Osteocyte (in vitro differentiated cells): ENCODE measurements around the gene PPP2R2D. TPM values are rescaled to one million over a fixed set of nuclear protein-coding genes. Genes with fewer than 3 reads are reported as not detected.

ENCODE experiments used
- DNase-seq: peaks from one replicate; pipeline ENCODE4 v3.0.0; 2021; ENCODE audit warnings: mixed read lengths; ENCODE audit not compliant: unreplicated experiment; ENCODE audit errors: extremely low spot score
- H3K27ac Mint-ChIP-seq: one replicate; pipeline ENCODE4 v1.8.0; 2021; ENCODE audit warnings: mild to moderate bottlenecking, mixed read lengths; ENCODE audit not compliant: unreplicated experiment
- H3K27me3 Mint-ChIP-seq: one replicate; pipeline ENCODE4 v1.8.0; 2021; ENCODE audit warnings: mixed read lengths; ENCODE audit not compliant: unreplicated experiment
- H3K36me3 Mint-ChIP-seq: one replicate; pipeline ENCODE4 v1.8.0; 2021; ENCODE audit warnings: mixed read lengths; ENCODE audit not compliant: unreplicated experiment
- H3K4me1 Mint-ChIP-seq: one replicate; pipeline ENCODE4 v1.8.0; 2021; ENCODE audit warnings: mixed read lengths; ENCODE audit not compliant: unreplicated experiment
- H3K4me3 Mint-ChIP-seq: one replicate; pipeline ENCODE4 v1.8.0; 2021; ENCODE audit warnings: mild to moderate bottlenecking, moderate library complexity, mixed read lengths; ENCODE audit not compliant: unreplicated experiment
- H3K9me3 Mint-ChIP-seq: one replicate; pipeline ENCODE4 v1.8.0; 2021; ENCODE audit warnings: mixed read lengths; ENCODE audit not compliant: unreplicated experiment
- CTCF ChIP-seq: fragments of 200-600 bp; sonication (generic); IDR thresholded peaks from 2 replicates; pipeline ENCODE4 v1.5.0; 2021; ENCODE audit warnings: antibody characterized with exemption, mild to moderate bottlenecking, moderate library complexity
- total RNA-seq: library from RNA; stranded (reverse); gene quantifications from 2 replicates; pipeline ENCODE4 v1.2.1, GENCODE V29; 2021

Gene PPP2R2D
- total RNA-seq, 1 donor from 2014 or later: 28.9 TPM

GRCh38 chr10:131909929-131910328 lies 9.1 kb downstream of the PPP2R2D start:
- peaks cover 19% of the 10 kb centered on the region for H3K36me3 Mint-ChIP-seq
- no peak overlapping the region for H3K27ac Mint-ChIP-seq
- H3K4me3 Mint-ChIP-seq: no peak overlapping the region
- peaks cover 20% of the 10 kb centered on the region for H3K4me1 Mint-ChIP-seq
- DNase-seq: no peak
- H3K27me3 Mint-ChIP-seq: no peaks in the 10 kb centered on the region
- TF ChIP-seq CTCF: no peak
- H3K9me3 Mint-ChIP-seq: no peaks in the 10 kb centered on the region

GRCh38 chr10:131910663-131911314 lies 10.0 kb downstream of the PPP2R2D start:
- Mint-ChIP-seq H3K4me1 (peaks cover 17% of the 10 kb centered on the region), H3K4me3 (no peak overlapping the region), H3K36me3 (peaks cover 19% of the 10 kb centered on the region), H3K9me3 (no peaks in the 10 kb centered on the region), H3K27ac (no peak overlapping the region), H3K27me3 (no peaks in the 10 kb centered on the region)
- TF ChIP-seq CTCF: no peak
- DNase-seq: no peak

- no peak for TF ChIP-seq CTCF
- Mint-ChIP-seq H3K27ac (no peak overlapping the region), H3K4me1 (peaks cover 17% of the 10 kb centered on the region), H3K9me3 (no peaks in the 10 kb centered on the region), H3K4me3 (no peak overlapping the region), H3K27me3 (no peaks in the 10 kb centered on the region), H3K36me3 (peaks cover 16% of the 10 kb centered on the region)
- DNase-seq: no peak
These were observed 10.6 kb downstream of the PPP2R2D start for GRCh38 chr10:131911451-131911850.

- Mint-ChIP-seq H3K27ac (no peak overlapping the region), H3K27me3 (no peaks in the 10 kb centered on the region), H3K36me3 (peaks cover 15% of the 10 kb centered on the region), H3K9me3 (no peaks in the 10 kb centered on the region), H3K4me3 (no peak overlapping the region), H3K4me1 (peaks cover 16% of the 10 kb centered on the region)
- no peak for DNase-seq
- TF ChIP-seq CTCF: no peak
These were observed 11.8 kb downstream of the PPP2R2D start for GRCh38 chr10:131912620-131913019.

GRCh38 chr10:131915484-131915883 lies 14.7 kb downstream of the PPP2R2D start:
- Mint-ChIP-seq H3K9me3 (no peaks in the 10 kb centered on the region), H3K27me3 (no peaks in the 10 kb centered on the region), H3K4me3 (no peak overlapping the region), H3K36me3 (peaks cover 13% of the 10 kb centered on the region), H3K4me1 (peaks cover under 1% of the 10 kb centered on the region), H3K27ac (peak overlapping the region; percentile 8)
- no peak for TF ChIP-seq CTCF
- no peak for DNase-seq
